Thyroid gland (tissue), 4 donors: ENCODE results near the gene ZNF627.

ENCODE experiments used
- CTCF ChIP-seq, 6 experiments: fragments of 200-600 bp in 3 of 6; fragments of 450-650 bp in 3 of 6; sonication (generic) in 3 of 6; IDR thresholded peaks; one replicate each; pipeline ENCODE4 v1.5.1; 2016 to 2019; ENCODE audit warnings: antibody characterized with exemption in 6 of 6, mild to moderate bottlenecking in 2 of 6, inconsistent platforms in 1 of 6, moderate library complexity in 1 of 6
- POLR2A ChIP-seq, 2 donors: fragments of 450-650 bp; IDR thresholded peaks; one replicate each; pipeline ENCODE4 v1.6.1; 2017; ENCODE audit warnings: antibody characterized with exemption in 2 of 2, mild to moderate bottlenecking in 2 of 2, moderate library complexity in 1 of 2

GRCh38 chr19:11639245-11639601 is 41.9 kb downstream of the ZNF627 start:
- TF ChIP-seq POLR2A (IDR thresholded peaks at IDR 0.05): no peak
- no peak for TF ChIP-seq CTCF (IDR thresholded peaks at IDR 0.05)
